ENCODE data around the gene SUCNR1. TPM values are rescaled to one million over a fixed set of nuclear protein-coding genes. Genes with fewer than 3 reads are reported as not detected.

Gene SUCNR1
- total and polyA plus RNA-seq, 4 donors: 0.16 to 2.5 (median 1.1) TPM

- TF ChIP-seq CTCF (IDR thresholded peaks at IDR 0.05; ENCODE audit: control extremely low read depth, extremely low read depth): no peak
- H3K9me3 ChIP-seq (ENCODE audit: control insufficient read depth in 4 of 4, insufficient read depth in 3 of 4, low read length in 3 of 4): no peaks in the 10 kb centered on the region
- no peak overlapping the region for H3K27ac ChIP-seq (ENCODE audit: low read depth in 1 of 2, low read length in 1 of 2)
- H3K27me3 ChIP-seq (ENCODE audit: control insufficient read depth in 3 of 3, insufficient read depth in 3 of 3, low read length in 2 of 3): no peaks in the 10 kb centered on the region
- H3K36me3 ChIP-seq (ENCODE audit: control insufficient read depth in 4 of 4, insufficient read depth in 4 of 4, low read length in 4 of 4): no peaks in the 10 kb centered on the region
- DNase-seq (peak in 2 of 3 donors; percentile 43 to 49), ATAC-seq (ENCODE audit: insufficient read depth, low FRiP score) (no peak)
- no peak overlapping the region for H3K9ac ChIP-seq (ENCODE audit: insufficient read depth in 1 of 2, low read length in 2 of 2)
- WGBS, 2 donors: 59 to 70% methylated on average over 4 of the region's 4 CpGs
- H3K4me1 ChIP-seq (ENCODE audit: control insufficient read depth in 5 of 5, insufficient read depth in 5 of 5, low read length in 5 of 5): peaks cover 0 to 10% (median 3%) of the 10 kb centered on the region in 5 donors
- no peak overlapping the region for H3K4me3 ChIP-seq
Observed at GRCh38 chr3:151866711-151867410, 6.6 kb upstream of the SUCNR1 start.

GRCh38 chr3:151867666-151868065, 5.8 kb upstream of the SUCNR1 start:
- 91 to 98% methylated on average over 1 of the region's 1 CpG for WGBS, 2 donors

GRCh38 chr3:151869181-151869580, 4.3 kb upstream of the SUCNR1 start:
- H3K36me3 ChIP-seq (ENCODE audit: control insufficient read depth in 4 of 4, insufficient read depth in 4 of 4, low read length in 4 of 4): no peaks in the 10 kb centered on the region
- no peak overlapping the region for H3K4me3 ChIP-seq
- H3K4me1 ChIP-seq (ENCODE audit: control insufficient read depth in 5 of 5, insufficient read depth in 5 of 5, low read length in 5 of 5): peaks cover 0 to 10% (median 3%) of the 10 kb centered on the region in 5 donors
- no peaks in the 10 kb centered on the region for H3K9me3 ChIP-seq (ENCODE audit: control insufficient read depth in 4 of 4, insufficient read depth in 3 of 4, low read length in 3 of 4)
- H3K27ac ChIP-seq (ENCODE audit: low read depth in 1 of 2, low read length in 1 of 2): no peak overlapping the region
- TF ChIP-seq CTCF (IDR thresholded peaks at IDR 0.05; ENCODE audit: control extremely low read depth, extremely low read depth): no peak
- ATAC-seq (ENCODE audit: insufficient read depth, low FRiP score): no peak
- no peak overlapping the region for H3K9ac ChIP-seq (ENCODE audit: insufficient read depth in 1 of 2, low read length in 2 of 2)
- 34 to 70% methylated on average over 3 of the region's 3 CpGs for WGBS, 2 donors
- DNase-seq: peak in 2 of 3 donors; percentile 51 to 53
- no peaks in the 10 kb centered on the region for H3K27me3 ChIP-seq (ENCODE audit: control insufficient read depth in 3 of 3, insufficient read depth in 3 of 3, low read length in 2 of 3)

More at GRCh38 chr3:151867666-151868065, 5.8 kb upstream of the SUCNR1 start:
- H3K9me3 ChIP-seq (ENCODE audit: control insufficient read depth in 4 of 4, insufficient read depth in 3 of 4, low read length in 3 of 4): no peaks in the 10 kb centered on the region
- H3K4me1 ChIP-seq (ENCODE audit: control insufficient read depth in 5 of 5, insufficient read depth in 5 of 5, low read length in 5 of 5): peaks cover 0 to 10% (median 3%) of the 10 kb centered on the region in 5 donors
- H3K27ac ChIP-seq (ENCODE audit: low read depth in 1 of 2, low read length in 1 of 2): no peak overlapping the region
- DNase-seq (no peak), ATAC-seq (ENCODE audit: insufficient read depth, low FRiP score) (no peak)
- H3K36me3 ChIP-seq (ENCODE audit: control insufficient read depth in 4 of 4, insufficient read depth in 4 of 4, low read length in 4 of 4): no peaks in the 10 kb centered on the region
- no peaks in the 10 kb centered on the region for H3K27me3 ChIP-seq (ENCODE audit: control insufficient read depth in 3 of 3, insufficient read depth in 3 of 3, low read length in 2 of 3)
- H3K4me3 ChIP-seq: no peak overlapping the region
- TF ChIP-seq CTCF (IDR thresholded peaks at IDR 0.05; ENCODE audit: control extremely low read depth, extremely low read depth): no peak
- no peak overlapping the region for H3K9ac ChIP-seq (ENCODE audit: insufficient read depth in 1 of 2, low read length in 2 of 2)
